IMR-90 (cell line): ENCODE results near the gene ACE2.

Source experiments
- CTCF ChIP-seq: conservative IDR thresholded peaks from 2 replicates; pipeline ENCODE4 v1.5.1; 2012; ENCODE audit warnings: mild to moderate bottlenecking, low read depth, low read length, improper control_type of control experiment
- MXI1 ChIP-seq: IDR thresholded peaks from 2 replicates; pipeline ENCODE4 v1.6.1; 2012; ENCODE audit warnings: low read depth, mild to moderate bottlenecking, low read length, moderate library complexity, borderline replicate concordance

- no peak for TF ChIP-seq CTCF
- no peak for TF ChIP-seq MXI1
These were observed 16.4 kb upstream of the ACE2 start for GRCh38 chrX:15617111-15617510.
